Measurements from ENCODE around the gene BRSK2.

DNA sequence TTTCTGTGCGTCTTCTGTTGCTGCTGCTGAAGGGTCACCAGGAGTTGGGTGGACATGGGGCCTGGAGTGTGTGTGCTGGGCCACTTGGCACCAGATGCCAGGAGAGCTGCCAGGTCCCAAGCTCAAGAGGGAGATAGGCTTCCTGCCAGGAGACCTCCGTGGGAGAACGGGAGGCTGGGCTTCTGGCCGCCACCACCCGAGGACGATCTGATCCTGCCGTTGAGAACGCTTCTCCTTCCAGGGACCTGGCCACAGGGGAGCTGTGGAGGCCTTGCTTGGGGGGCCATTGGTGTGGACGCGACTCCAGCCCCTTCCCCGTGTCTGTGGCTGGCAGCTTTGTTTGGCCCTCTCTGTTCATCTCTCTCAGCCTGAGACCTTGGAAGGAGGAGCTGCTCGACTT lies 2.4 kb downstream of the BRSK2 start:
- TF ChIP-seq, protein P1, sequence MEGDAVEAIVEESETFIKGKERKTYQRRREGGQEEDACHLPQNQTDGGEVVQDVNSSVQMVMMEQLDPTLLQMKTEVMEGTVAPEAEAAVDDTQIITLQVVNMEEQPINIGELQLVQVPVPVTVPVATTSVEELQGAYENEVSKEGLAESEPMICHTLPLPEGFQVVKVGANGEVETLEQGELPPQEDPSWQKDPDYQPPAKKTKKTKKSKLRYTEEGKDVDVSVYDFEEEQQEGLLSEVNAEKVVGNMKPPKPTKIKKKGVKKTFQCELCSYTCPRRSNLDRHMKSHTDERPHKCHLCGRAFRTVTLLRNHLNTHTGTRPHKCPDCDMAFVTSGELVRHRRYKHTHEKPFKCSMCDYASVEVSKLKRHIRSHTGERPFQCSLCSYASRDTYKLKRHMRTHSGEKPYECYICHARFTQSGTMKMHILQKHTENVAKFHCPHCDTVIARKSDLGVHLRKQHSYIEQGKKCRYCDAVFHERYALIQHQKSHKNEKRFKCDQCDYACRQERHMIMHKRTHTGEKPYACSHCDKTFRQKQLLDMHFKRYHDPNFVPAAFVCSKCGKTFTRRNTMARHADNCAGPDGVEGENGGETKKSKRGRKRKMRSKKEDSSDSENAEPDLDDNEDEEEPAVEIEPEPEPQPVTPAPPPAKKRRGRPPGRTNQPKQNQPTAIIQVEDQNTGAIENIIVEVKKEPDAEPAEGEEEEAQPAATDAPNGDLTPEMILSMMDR (IDR thresholded peaks at IDR 0.05) = no peak
- no peak for TF ChIP-seq POLR2A (IDR thresholded peaks at IDR 0.05)
